CD14-positive monocyte (primary cell): ENCODE measurements around the gene PLPPR3. TPM values are rescaled to one million over a fixed set of nuclear protein-coding genes. Genes with fewer than 3 reads are reported as not detected.

Experiments
- DNase-seq, 3 donors: peaks; one replicate each; pipeline ENCODE4 v3.0.0-alpha.2; 2011 to 2022
- H2AFZ ChIP-seq: 2 replicates; pipeline ENCODE4 v1.6.0; 2012; ENCODE audit warnings: mild to moderate bottlenecking, low read depth, low read length, inconsistent platforms; ENCODE audit not compliant: insufficient read depth, poor library complexity, severe bottlenecking
- H3K27ac ChIP-seq, 2 donors: 1 replicate in 1 of 2; 2 replicates in 1 of 2; pipeline ENCODE4 v1.5.1; 2012 to 2013; ENCODE audit warnings: low read length in 2 of 2, control low read depth in 1 of 2, inconsistent platforms in 1 of 2, low read depth in 1 of 2, mild to moderate bottlenecking in 1 of 2
- H3K27me3 ChIP-seq, 2 donors: one replicate each; pipeline versions ENCODE4 v1.6.0 to v1.6.1; 2011 to 2013; ENCODE audit warnings: low read length in 2 of 2; ENCODE audit not compliant: control insufficient read depth in 2 of 2, insufficient read depth in 2 of 2
- H3K36me3 ChIP-seq, 2 donors: replicated peaks in 1 of 2; 1 replicate in 1 of 2; 2 replicates in 1 of 2; pipeline versions ENCODE4 v1.5.1 to v1.6.1; 2012 to 2013; ENCODE audit warnings: low read length in 2 of 2, control low read depth in 1 of 2, inconsistent platforms in 1 of 2, mild to moderate bottlenecking in 1 of 2; ENCODE audit not compliant: insufficient read depth in 2 of 2, control insufficient read depth in 1 of 2
- H3K4me1 ChIP-seq, 2 donors: 1 replicate in 1 of 2; 2 replicates in 1 of 2; pipeline versions ENCODE4 v1.5.1 to v1.6.1; 2012 to 2013; ENCODE audit warnings: low read length in 2 of 2, control low read depth in 1 of 2, inconsistent platforms in 1 of 2, mild to moderate bottlenecking in 1 of 2, moderate library complexity in 1 of 2; ENCODE audit not compliant: insufficient read depth in 2 of 2, control insufficient read depth in 1 of 2
- H3K4me2 ChIP-seq: replicated peaks from 2 replicates; pipeline ENCODE3; 2012; ENCODE audit warnings: low read length, moderate library complexity, mild to moderate bottlenecking; ENCODE audit not compliant: poor library complexity, severe bottlenecking; ENCODE audit errors: extremely low read depth
- H3K4me3 ChIP-seq, 3 experiments: fragments of 200-600 bp in 1 of 3; sonication (generic) in 1 of 3; replicated peaks in 1 of 3; 1 replicate in 2 of 3; 2 replicates in 1 of 3; pipeline ENCODE4 v1.5.1; 2011 to 2013; ENCODE audit warnings: low read length in 3 of 3, mild to moderate bottlenecking in 3 of 3, control low read depth in 2 of 3, low read depth in 2 of 3, inconsistent platforms in 1 of 3, moderate library complexity in 1 of 3
- H3K79me2 ChIP-seq: 2 replicates; pipeline ENCODE4 v1.6.0; 2012; ENCODE audit warnings: mild to moderate bottlenecking, control low read depth, inconsistent platforms, low read length, moderate library complexity; ENCODE audit not compliant: insufficient read depth
- H3K9ac ChIP-seq: 2 replicates; pipeline ENCODE4 v1.6.0; 2017; ENCODE audit warnings: low read length, mild to moderate bottlenecking; ENCODE audit not compliant: insufficient read depth, poor library complexity, severe bottlenecking
- H3K9me3 ChIP-seq, 2 donors: replicated peaks in 1 of 2; 1 replicate in 1 of 2; 2 replicates in 1 of 2; pipeline versions ENCODE4 v1.5.1 to v1.6.1; 2012 to 2013; ENCODE audit warnings: low read length in 2 of 2, control low read depth in 1 of 2; ENCODE audit not compliant: control insufficient read depth in 1 of 2, insufficient read depth in 1 of 2
- H4K20me1 ChIP-seq: 2 replicates; pipeline ENCODE4 v1.6.0; 2012; ENCODE audit warnings: mild to moderate bottlenecking, low read length, control low read depth, moderate library complexity; ENCODE audit not compliant: insufficient read depth
- H3K27ac Mint-ChIP-seq, 7 donors: one replicate each; pipeline ENCODE4 v1.8.0; 2020; ENCODE audit warnings: mild to moderate bottlenecking in 7 of 7, mixed read lengths in 7 of 7, moderate library complexity in 6 of 7, inconsistent platforms in 2 of 7
- H3K27me3 Mint-ChIP-seq, 3 donors: one replicate each; pipeline ENCODE4 v1.8.0; 2021 to 2022; ENCODE audit warnings: low read depth in 3 of 3, mild to moderate bottlenecking in 3 of 3, mixed read lengths in 3 of 3, moderate library complexity in 3 of 3, inconsistent platforms in 1 of 3
- H3K36me3 Mint-ChIP-seq, 2 donors: one replicate each; pipeline ENCODE4 v1.8.0; 2020; ENCODE audit warnings: mixed read lengths in 2 of 2, inconsistent platforms in 1 of 2, mild to moderate bottlenecking in 1 of 2
- H3K4me1 Mint-ChIP-seq: one replicate; pipeline ENCODE4 v1.8.0; 2020; ENCODE audit warnings: mild to moderate bottlenecking, mixed read lengths
- H3K4me3 Mint-ChIP-seq, 2 donors: one replicate each; pipeline ENCODE4 v1.8.0; 2020; ENCODE audit warnings: mild to moderate bottlenecking in 2 of 2, mixed read lengths in 2 of 2, moderate library complexity in 1 of 2
- H3K9me3 Mint-ChIP-seq, 7 donors: one replicate each; pipeline ENCODE4 v1.8.0; 2020 to 2022; ENCODE audit warnings: mixed read lengths in 7 of 7, mild to moderate bottlenecking in 6 of 7, moderate library complexity in 6 of 7, inconsistent platforms in 2 of 7
- CTCF ChIP-seq: fragments of 200-600 bp; IDR thresholded peaks from one replicate; pipeline ENCODE4 v1.8.0; 2022; ENCODE audit warnings: antibody characterized with exemption, mild to moderate bottlenecking
- WGBS: methylation state at CpG from one replicate; pipeline ENCODE4 v1.1.5; 2013; ENCODE audit warnings: missing lambda C conversion rate; ENCODE audit not compliant: insufficient coverage; 5-methylcytosine and 5-hydroxymethylcytosine counted together
- intact Hi-C, 2 donors: fragments of 100-400 bp; cut with micrococcal nuclease; formaldehyde crosslinking; loops; one replicate each; pipeline versions ENCODE4 v1.15.0 to v1.15.1; 2023
- polyA plus RNA-seq, 3 donors: library from polyadenylated mRNA; depleted of rRNA in 1 of 3; unstranded in 2 of 3; stranded (reverse) in 1 of 3; fragments of 300-500 nt in 2 of 3; fragments of >200 nt in 1 of 3; fragmentation: Illumina TruSeq in 2 of 3; gene quantifications; 1 replicate in 2 of 3; 2 replicates in 1 of 3; pipeline ENCODE4 v1.2.3, GENCODE V29; 2012 to 2021

Gene PLPPR3
- polyA plus RNA-seq, 3 donors = 1.2 TPM; not detected in 2

GRCh38 chr19:840519-841206 is 18.9 kb upstream of the PLPPR3 start, which contains the start of gene PRTN3:
TSS of gene PRTN3 (plus strand) at chr19:840999. CDS start at chr19:841009, 10 bp downstream.
- DNase-seq = peak; percentile 59 to 83 (median 80)
- H3K4me1 ChIP-seq = peaks cover 54 to 70% of the 10 kb centered on the region in 2 donors
- intact Hi-C loops = no loop called here
- H3K9me3 ChIP-seq = no peaks in the 10 kb centered on the region
- no peak for TF ChIP-seq CTCF
- Mint-ChIP-seq H3K27me3 (peaks cover 41 to 53% (median 50%) of the 10 kb centered on the region in 3 donors), H3K4me1 (peaks cover 65% of the 10 kb centered on the region), H3K4me3 (peak within 1 kb of the TSS in 1 of 2 donors; percentile 59), H3K27ac (peak within 1 kb of the TSS in 3 of 7 donors; percentile 23 to 56 (median 46)), H3K36me3 (peaks cover 0 to 8% of the 10 kb centered on the region in 2 donors), H3K9me3 (peaks cover 0 to 17% (median 3%) of the 10 kb centered on the region in 7 donors)
- WGBS = 10% methylated on average over 19 of the region's 24 CpGs
- H3K4me2 ChIP-seq = peak within 1 kb of the TSS; percentile 70
- H3K9ac ChIP-seq = no peak within 1 kb of the TSS
- no peak within 1 kb of the TSS for H2AFZ ChIP-seq
- no peaks in the 10 kb centered on the region for H3K36me3 ChIP-seq
- H3K27me3 ChIP-seq = peaks cover 0 to 23% of the 10 kb centered on the region in 2 donors
- H4K20me1 ChIP-seq = peaks cover 5% of the 10 kb centered on the region
- H3K27ac ChIP-seq = no peak within 1 kb of the TSS
- H3K4me3 ChIP-seq = peak within 1 kb of the TSS in 1 of 3 experiments; percentile 51
- peaks cover 48% of the 10 kb centered on the region for H3K79me2 ChIP-seq

- Mint-ChIP-seq H3K4me1 (peaks cover 47% of the 10 kb centered on the region), H3K4me3 (peak overlapping the region; percentile 37 to 86), H3K27ac (peak overlapping the region in 1 of 7 donors; percentile 73), H3K36me3 (peaks cover 0 to 7% of the 10 kb centered on the region in 2 donors), H3K9me3 (peaks cover 0 to 11% (median 2%) of the 10 kb centered on the region in 7 donors), H3K27me3 (peaks cover 15 to 37% (median 18%) of the 10 kb centered on the region in 3 donors)
- 76% methylated on average over 28 of the region's 36 CpGs for WGBS
- no peaks in the 10 kb centered on the region for H3K9me3 ChIP-seq
- H3K36me3 ChIP-seq = no peaks in the 10 kb centered on the region
- no peaks in the 10 kb centered on the region for H4K20me1 ChIP-seq
- no peak overlapping the region for H3K9ac ChIP-seq
- no peak overlapping the region for H2AFZ ChIP-seq
- H3K4me2 ChIP-seq = no peak overlapping the region
- H3K27me3 ChIP-seq = peaks cover 0 to 15% of the 10 kb centered on the region in 2 donors
- DNase-seq = no peak
- H3K79me2 ChIP-seq = peaks cover 19% of the 10 kb centered on the region
- intact Hi-C loops = no loop called here
- no peak overlapping the region for H3K27ac ChIP-seq
- H3K4me3 ChIP-seq = no peak overlapping the region
- TF ChIP-seq CTCF = no peak
- peaks cover 38 to 43% of the 10 kb centered on the region in 2 donors for H3K4me1 ChIP-seq
Observed at GRCh38 chr19:835210-835810, 13.6 kb upstream of the PLPPR3 start.
